Activated T-cell treated with anti-CD3 and anti-CD28 coated beads, Interleukin-2, amount 50 U/mL, for 4 hours (primary cell): ENCODE results near the gene PPP2R5E. TPM values are rescaled to one million over a fixed set of nuclear protein-coding genes. Genes with fewer than 3 reads are reported as not detected.

Source experiments
- ATAC-seq, 2 donors: fragments of 200-7000 bp; cut with Tn5 transposase; one replicate each; pipeline ENCODE4 v1.10.0; 2021
- DNase-seq: peaks from one replicate; pipeline ENCODE4 v3.0.0-alpha.2; 2020
- H3K27me3 Mint-ChIP-seq: one replicate; pipeline ENCODE4 v1.8.0; 2021; ENCODE audit warnings: low read depth, mixed read lengths
- H3K36me3 Mint-ChIP-seq: one replicate; pipeline ENCODE4 v1.8.0; 2022; ENCODE audit warnings: mixed read lengths; ENCODE audit not compliant: insufficient read depth
- H3K4me1 Mint-ChIP-seq: one replicate; pipeline ENCODE4 v1.8.0; 2021; ENCODE audit warnings: low read depth, mixed read lengths
- H3K4me3 Mint-ChIP-seq: one replicate; pipeline ENCODE4 v1.8.0; 2021; ENCODE audit warnings: mild to moderate bottlenecking, moderate library complexity, mixed read lengths
- H3K9me3 Mint-ChIP-seq: one replicate; pipeline ENCODE4 v1.8.0; 2021; ENCODE audit warnings: mixed read lengths
- total RNA-seq, 3 donors: library from RNA; stranded (reverse); gene quantifications; one replicate each; pipeline ENCODE4 v1.2.1, GENCODE V29; 2021

The PPP2R5E gene
- total RNA-seq, 3 donors from 2014 or later: 49.3 to 51.1 (median 49.6) TPM

DNA sequence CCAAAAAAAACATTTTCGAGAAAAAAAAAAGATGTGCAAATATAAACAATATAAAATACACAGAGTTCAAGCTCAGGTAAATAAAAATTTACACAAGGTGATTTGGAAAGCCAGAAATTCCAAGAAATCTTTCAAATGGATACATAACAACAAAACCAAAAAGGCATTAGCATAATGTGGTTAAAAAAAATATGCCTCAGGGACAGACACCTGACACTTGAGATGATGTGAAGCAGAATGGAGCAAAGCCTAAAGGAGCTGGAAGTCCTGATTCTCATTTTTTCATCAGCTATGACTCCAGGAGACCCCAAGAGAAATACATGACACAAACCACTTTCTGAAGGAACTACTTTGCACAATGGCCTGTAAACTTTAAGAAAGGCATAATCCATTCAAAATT is 98.6 kb downstream of the PPP2R5E start:
- DNase-seq (no peak), ATAC-seq (no peak)
- no peaks in the 10 kb centered on the region for H3K9me3 Mint-ChIP-seq
- H3K4me3 Mint-ChIP-seq: no peak overlapping the region
- peaks cover 22% of the 10 kb centered on the region for H3K4me1 Mint-ChIP-seq
- no peaks in the 10 kb centered on the region for H3K27me3 Mint-ChIP-seq
- peaks cover 30% of the 10 kb centered on the region for H3K36me3 Mint-ChIP-seq

DNA sequence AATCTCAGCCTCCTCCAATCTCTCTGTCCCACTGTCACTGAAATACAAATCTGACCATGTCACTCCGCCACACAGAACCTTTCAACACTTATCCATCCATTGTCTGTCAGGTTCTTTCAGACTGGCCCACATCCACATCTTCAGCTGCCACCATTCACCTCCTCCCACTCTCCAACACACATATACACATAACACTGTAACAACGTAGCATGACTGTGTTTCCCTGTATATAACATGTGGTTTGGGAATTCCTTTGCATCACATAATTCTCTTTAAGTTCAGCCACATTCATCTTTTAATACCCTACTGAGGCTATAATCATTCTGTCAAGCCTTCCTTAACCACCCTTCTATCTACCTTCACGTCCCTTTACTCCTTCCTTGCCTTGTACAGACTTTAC is 99.2 kb downstream of the PPP2R5E start:
- H3K9me3 Mint-ChIP-seq: no peaks in the 10 kb centered on the region
- peaks cover 24% of the 10 kb centered on the region for H3K4me1 Mint-ChIP-seq
- no peaks in the 10 kb centered on the region for H3K27me3 Mint-ChIP-seq
- H3K36me3 Mint-ChIP-seq: peaks cover 29% of the 10 kb centered on the region
- ATAC-seq (no peak), DNase-seq (no peak)
- no peak overlapping the region for H3K4me3 Mint-ChIP-seq

DNA sequence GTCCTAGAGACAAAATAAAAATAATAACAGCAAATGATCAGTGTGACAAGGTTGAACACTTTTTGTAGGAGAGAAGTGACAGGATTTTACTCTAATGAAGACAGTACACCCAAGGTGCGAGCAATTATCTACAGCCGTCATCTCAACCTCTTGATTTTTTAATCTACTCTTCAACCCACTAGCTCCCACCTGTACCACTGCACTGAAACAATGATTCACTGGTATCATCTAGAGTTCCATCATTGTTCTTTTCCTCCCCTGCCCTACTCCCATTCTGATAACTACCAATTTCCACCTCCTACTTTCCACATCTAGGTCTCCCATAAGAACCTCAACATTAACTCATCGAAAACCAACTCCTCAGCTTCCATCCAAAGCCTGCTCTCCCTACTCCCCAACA is 99.8 kb downstream of the PPP2R5E start:
- ATAC-seq (no peak), DNase-seq (no peak)
- peaks cover 29% of the 10 kb centered on the region for H3K4me1 Mint-ChIP-seq
- H3K9me3 Mint-ChIP-seq: no peaks in the 10 kb centered on the region
- H3K4me3 Mint-ChIP-seq: no peak overlapping the region
- H3K36me3 Mint-ChIP-seq: peaks cover 26% of the 10 kb centered on the region
- H3K27me3 Mint-ChIP-seq: no peaks in the 10 kb centered on the region

DNA sequence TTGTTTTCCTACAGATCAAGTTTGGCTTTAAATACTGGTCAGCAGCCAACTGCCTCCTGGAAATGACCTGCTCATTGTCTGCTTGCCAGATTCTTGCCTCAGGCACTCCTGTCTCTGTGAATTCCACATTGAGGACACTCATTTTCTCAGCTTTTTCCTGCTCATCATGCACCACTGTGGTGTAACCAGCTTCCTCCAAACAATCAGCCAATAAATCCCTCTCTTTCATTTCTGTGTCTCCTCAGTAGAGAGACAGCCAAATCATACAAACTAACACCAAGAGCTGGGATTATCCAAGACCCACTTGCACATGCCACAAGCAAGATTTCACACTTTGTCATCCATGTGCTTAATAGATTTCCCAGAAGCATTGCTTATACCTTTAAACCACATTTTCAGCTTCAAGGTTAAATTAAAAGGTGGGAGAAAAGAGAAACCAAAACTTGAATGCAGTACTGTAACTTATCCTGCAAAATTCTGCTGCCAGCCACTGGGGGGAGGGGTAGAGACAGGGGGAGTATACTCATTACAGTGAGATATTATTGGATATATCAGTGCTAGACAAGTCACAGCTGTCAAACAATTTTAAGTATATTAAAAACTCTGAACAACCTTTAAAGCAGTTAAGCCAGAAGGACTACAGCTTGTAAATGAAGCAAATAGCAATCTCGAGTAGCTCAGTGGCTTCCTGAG is 105.0 kb downstream of the PPP2R5E start:
- ATAC-seq (peak; percentile 73 to 75), DNase-seq (peak; percentile 15)
- H3K27me3 Mint-ChIP-seq: no peaks in the 10 kb centered on the region
- peaks cover 12% of the 10 kb centered on the region for H3K36me3 Mint-ChIP-seq
- H3K4me1 Mint-ChIP-seq: peaks cover 66% of the 10 kb centered on the region
- H3K9me3 Mint-ChIP-seq: no peaks in the 10 kb centered on the region
- no peak overlapping the region for H3K4me3 Mint-ChIP-seq

DNA sequence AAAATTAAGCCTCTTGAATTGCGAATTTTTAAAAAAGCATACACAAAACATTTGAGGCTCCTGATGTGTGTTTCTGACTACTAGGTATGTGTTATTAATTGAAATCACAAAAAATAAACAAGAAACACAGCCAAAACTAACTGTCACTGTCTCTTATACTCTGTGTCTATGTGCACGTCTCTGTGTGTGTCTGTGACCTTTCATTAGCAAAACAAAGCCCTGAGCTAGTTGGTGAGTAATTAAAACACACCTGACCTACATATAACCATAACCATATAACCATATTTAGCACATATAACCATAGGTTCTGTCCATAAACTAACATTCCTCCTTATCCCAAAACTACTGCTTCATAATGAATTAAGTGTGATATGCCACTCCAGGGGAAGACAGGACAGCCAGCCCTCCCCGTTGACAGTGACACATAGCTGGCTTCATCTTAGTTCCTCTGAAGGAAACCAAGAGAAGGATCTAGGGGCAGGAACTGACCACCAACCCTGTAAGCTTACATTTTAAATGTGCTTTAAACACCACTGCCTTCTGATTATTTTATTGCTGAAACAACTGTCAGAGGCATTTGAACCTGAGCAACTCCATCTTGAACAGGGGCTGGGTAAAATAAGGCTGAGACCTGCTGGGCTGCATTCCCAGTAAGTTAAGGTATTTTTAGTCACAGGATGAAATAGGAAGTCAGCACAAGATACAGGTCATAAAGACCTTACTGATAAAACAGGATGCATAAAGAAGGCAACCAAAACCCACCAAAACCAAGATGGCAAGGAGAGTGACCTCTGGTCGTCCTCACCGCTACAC is 106.7 kb downstream of the PPP2R5E start:
- H3K27me3 Mint-ChIP-seq: no peaks in the 10 kb centered on the region

GRCh38 chr14:63435838-63436237 is 107.3 kb downstream of the PPP2R5E start:
- Mint-ChIP-seq H3K4me3 (no peak overlapping the region), H3K27me3 (no peaks in the 10 kb centered on the region), H3K4me1 (peaks cover 66% of the 10 kb centered on the region), H3K36me3 (peaks cover 6% of the 10 kb centered on the region), H3K9me3 (no peaks in the 10 kb centered on the region)
- DNase-seq: no peak
- no peak for ATAC-seq

More for the DNA sequence above, 106.7 kb downstream of the PPP2R5E start:
- no peak for DNase-seq
- no peak for ATAC-seq
- Mint-ChIP-seq H3K4me1 (peaks cover 71% of the 10 kb centered on the region), H3K9me3 (no peaks in the 10 kb centered on the region), H3K4me3 (no peak overlapping the region), H3K36me3 (peaks cover 12% of the 10 kb centered on the region)

GRCh38 chr14:63435204-63435603 is 108.0 kb downstream of the PPP2R5E start:
- H3K4me3 Mint-ChIP-seq: no peak overlapping the region
- no peaks in the 10 kb centered on the region for H3K27me3 Mint-ChIP-seq
- peaks cover 5% of the 10 kb centered on the region for H3K36me3 Mint-ChIP-seq
- ATAC-seq (no peak), DNase-seq (no peak)
- H3K4me1 Mint-ChIP-seq: peaks cover 64% of the 10 kb centered on the region
- no peaks in the 10 kb centered on the region for H3K9me3 Mint-ChIP-seq

GRCh38 chr14:63432888-63433552 is 110.2 kb downstream of the PPP2R5E start:
- Mint-ChIP-seq H3K9me3 (no peaks in the 10 kb centered on the region), H3K4me1 (peaks cover 53% of the 10 kb centered on the region), H3K4me3 (no peak overlapping the region), H3K27me3 (no peaks in the 10 kb centered on the region), H3K36me3 (peaks cover 2% of the 10 kb centered on the region)
- no peak for DNase-seq
- no peak for ATAC-seq

- H3K36me3 Mint-ChIP-seq: peaks cover 2% of the 10 kb centered on the region
- no peaks in the 10 kb centered on the region for H3K9me3 Mint-ChIP-seq
- H3K4me1 Mint-ChIP-seq: peaks cover 47% of the 10 kb centered on the region
- H3K27me3 Mint-ChIP-seq: no peaks in the 10 kb centered on the region
- no peak for DNase-seq
- no peak for ATAC-seq
- no peak overlapping the region for H3K4me3 Mint-ChIP-seq
Observed at GRCh38 chr14:63432228-63432627, 110.9 kb downstream of the PPP2R5E start.

DNA sequence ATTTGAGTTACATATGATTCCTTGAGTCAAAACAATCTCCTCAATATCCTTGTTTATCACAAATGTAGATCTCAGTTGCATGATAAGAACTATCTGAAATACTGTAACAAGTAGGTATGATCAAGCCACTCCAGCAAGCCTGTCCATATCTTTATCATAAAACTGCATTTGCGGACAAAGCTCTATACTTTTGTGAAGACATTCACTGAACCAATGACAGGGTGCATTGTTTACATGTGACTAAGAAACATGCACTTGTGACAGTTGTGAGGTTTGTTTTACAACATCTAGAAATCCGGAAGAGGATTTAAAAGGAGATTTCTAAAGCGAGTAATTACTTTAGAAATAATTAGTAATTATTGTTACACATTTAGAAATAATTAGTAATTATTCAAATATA is 111.7 kb downstream of the PPP2R5E start:
- ATAC-seq: no peak
- H3K36me3 Mint-ChIP-seq: peaks cover 2% of the 10 kb centered on the region
- H3K4me3 Mint-ChIP-seq: no peak overlapping the region
- no peaks in the 10 kb centered on the region for H3K9me3 Mint-ChIP-seq
- DNase-seq: no peak
- peaks cover 39% of the 10 kb centered on the region for H3K4me1 Mint-ChIP-seq
- no peaks in the 10 kb centered on the region for H3K27me3 Mint-ChIP-seq

DNA sequence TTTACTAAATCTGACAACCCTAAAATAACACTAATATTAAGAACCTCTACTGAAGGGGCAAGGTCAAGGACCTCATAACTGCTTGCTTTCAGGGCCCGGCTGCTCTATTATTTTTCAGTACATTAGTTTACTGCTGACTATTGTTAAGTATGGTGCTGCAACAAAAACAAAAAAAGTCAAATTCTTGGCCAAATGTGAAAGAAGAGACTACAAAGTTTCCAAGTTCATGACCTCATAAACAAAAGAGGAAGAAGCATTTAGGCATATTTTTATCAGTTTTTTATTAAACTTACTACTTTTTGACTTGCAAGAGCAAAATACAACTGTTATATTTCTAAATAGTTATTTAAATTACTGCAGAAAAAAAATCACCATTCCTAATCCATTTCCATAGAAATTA is 114.7 kb downstream of the PPP2R5E start:
- H3K4me1 Mint-ChIP-seq: peaks cover 17% of the 10 kb centered on the region
- no peak for DNase-seq
- peaks cover 3% of the 10 kb centered on the region for H3K36me3 Mint-ChIP-seq
- H3K27me3 Mint-ChIP-seq: no peaks in the 10 kb centered on the region
- no peak for ATAC-seq
- H3K9me3 Mint-ChIP-seq: no peaks in the 10 kb centered on the region
- no peak overlapping the region for H3K4me3 Mint-ChIP-seq

DNA sequence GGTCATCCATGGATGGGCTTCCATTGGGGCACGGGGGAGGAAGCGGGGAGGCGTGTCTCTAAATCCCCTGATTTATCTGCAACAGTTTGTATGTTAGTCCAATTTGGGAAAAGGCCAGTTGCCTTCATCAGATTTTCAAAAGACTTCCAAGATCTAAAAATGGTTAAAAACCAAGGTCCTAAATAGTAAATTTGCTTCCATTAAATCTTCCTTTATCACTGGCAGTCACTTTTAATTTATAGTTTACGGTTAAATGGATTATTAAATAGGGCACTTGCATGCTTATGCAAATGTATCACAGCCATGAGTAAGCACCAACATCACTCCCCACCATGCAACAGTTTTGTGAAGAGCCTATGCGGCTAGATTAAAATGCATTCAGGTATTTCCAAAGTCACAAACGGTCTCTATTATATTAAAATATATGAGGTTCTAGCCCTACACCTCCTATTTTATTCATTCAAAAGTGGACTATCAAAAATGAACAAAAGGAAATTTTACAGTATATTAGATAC is 116.3 kb downstream of the PPP2R5E start:
- peaks cover 9% of the 10 kb centered on the region for H3K4me1 Mint-ChIP-seq
- no peaks in the 10 kb centered on the region for H3K27me3 Mint-ChIP-seq
- ATAC-seq (no peak), DNase-seq (no peak)
- no peak overlapping the region for H3K4me3 Mint-ChIP-seq
- H3K9me3 Mint-ChIP-seq: no peaks in the 10 kb centered on the region
- peaks cover 4% of the 10 kb centered on the region for H3K36me3 Mint-ChIP-seq

DNA sequence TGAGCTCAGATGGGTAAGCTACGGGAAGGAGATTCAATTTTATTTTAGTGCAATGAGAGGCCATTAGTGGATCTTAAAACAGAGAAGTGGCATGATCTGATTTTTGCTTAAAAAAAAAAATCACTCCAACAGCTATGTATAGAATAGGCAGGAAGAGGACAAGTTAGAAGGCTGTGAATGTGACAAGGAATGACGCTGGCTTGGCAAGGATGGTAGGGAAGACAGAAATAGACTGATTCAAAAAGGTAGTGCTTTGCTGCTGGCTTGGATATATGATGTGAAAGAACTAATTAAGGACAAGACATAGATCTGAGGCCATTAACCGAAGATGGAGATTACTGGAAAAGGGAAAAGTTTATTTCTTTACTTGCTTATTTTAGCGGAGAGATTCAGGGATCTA is 119.3 kb downstream of the PPP2R5E start:
- DNase-seq: no peak
- no peak for ATAC-seq
- Mint-ChIP-seq H3K4me1 (peaks cover 6% of the 10 kb centered on the region), H3K4me3 (no peak overlapping the region), H3K9me3 (no peaks in the 10 kb centered on the region), H3K27me3 (no peaks in the 10 kb centered on the region), H3K36me3 (peaks cover 22% of the 10 kb centered on the region)

DNA sequence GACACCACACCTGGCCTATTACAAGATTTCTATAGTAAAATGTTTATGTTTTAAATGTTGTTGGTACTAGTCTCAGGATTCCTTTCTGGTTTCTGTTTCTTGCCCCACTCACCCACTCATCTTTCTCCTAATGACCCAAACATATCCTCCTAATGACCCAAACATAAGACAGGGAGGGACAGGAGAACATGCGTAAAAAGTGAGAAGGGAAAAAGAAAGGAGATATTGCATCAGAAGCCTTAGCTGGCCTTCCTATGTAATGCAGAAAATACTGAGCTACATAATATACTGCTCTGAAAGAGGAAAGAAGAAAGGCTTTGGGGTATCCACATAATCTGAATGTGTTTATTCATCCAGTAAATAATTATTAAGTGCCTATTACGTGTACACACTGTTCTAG is 119.8 kb downstream of the PPP2R5E start:
- ATAC-seq (no peak), DNase-seq (no peak)
- Mint-ChIP-seq H3K9me3 (no peaks in the 10 kb centered on the region), H3K27me3 (no peaks in the 10 kb centered on the region), H3K4me1 (peaks cover 6% of the 10 kb centered on the region), H3K36me3 (peaks cover 23% of the 10 kb centered on the region), H3K4me3 (no peak overlapping the region)
